ENCODE measurements around the gene SRD5A3. TPM values are rescaled to one million over a fixed set of nuclear protein-coding genes. Genes with fewer than 3 reads are reported as not detected.

Gene SRD5A3
- total RNA-seq, 2 donors from 2014 or later, result 6.7 to 11.5 TPM

- no peak for ATAC-seq
- H3K9me3 ChIP-seq, result no peaks in the 10 kb centered on the region
- no peaks in the 10 kb centered on the region for H3K36me3 ChIP-seq (replicated peaks in 1 of 2; ENCODE audit: insufficient read depth in 1 of 2, low read depth in 2 of 2)
- DNase-seq, result no peak
- WGBS, 2 donors, result 50 to 60% methylated on average over 3 of the region's 3 CpGs
- no peak for TF ChIP-seq CTCF (IDR thresholded peaks at IDR 0.05)
- TF ChIP-seq POLR2A (IDR thresholded peaks at IDR 0.05), result no peak
- intact Hi-C loops (cut with DNase I), result loop anchor here (10.0 kb wide), 1 partner anchor 55 kb away; the partner anchor contains the start of gene TMEM165
- H3K27ac ChIP-seq, result no peak overlapping the region
- H3K27me3 ChIP-seq, result no peaks in the 10 kb centered on the region
- H3K4me1 ChIP-seq, result no peaks in the 10 kb centered on the region
- H3K4me3 ChIP-seq, result no peak overlapping the region
These were observed 5.8 kb upstream of the SRD5A3 start for GRCh38 chr4:55340266-55340665.

GRCh38 chr4:55343887-55344286 is 2.2 kb upstream of the SRD5A3 start:
- no peaks in the 10 kb centered on the region for H3K9me3 ChIP-seq
- no peaks in the 10 kb centered on the region for H3K27me3 ChIP-seq
- H3K36me3 ChIP-seq (replicated peaks in 1 of 2; ENCODE audit: insufficient read depth in 1 of 2, low read depth in 2 of 2), result no peaks in the 10 kb centered on the region
- intact Hi-C loops (cut with DNase I), result loop anchor here (10.0 kb wide), 1 partner anchor 51 kb away; the partner anchor contains the start of gene TMEM165
- H3K4me3 ChIP-seq, result no peak overlapping the region
- 80 to 90% methylated on average over 7 of the region's 7 CpGs for WGBS, 2 donors
- DNase-seq, result no peak
- peaks cover 22% of the 10 kb centered on the region for H3K4me1 ChIP-seq
- H3K27ac ChIP-seq, result no peak overlapping the region
- no peak for ATAC-seq
- no peak for TF ChIP-seq CTCF (IDR thresholded peaks at IDR 0.05)
- no peak for TF ChIP-seq POLR2A (IDR thresholded peaks at IDR 0.05)

DNA sequence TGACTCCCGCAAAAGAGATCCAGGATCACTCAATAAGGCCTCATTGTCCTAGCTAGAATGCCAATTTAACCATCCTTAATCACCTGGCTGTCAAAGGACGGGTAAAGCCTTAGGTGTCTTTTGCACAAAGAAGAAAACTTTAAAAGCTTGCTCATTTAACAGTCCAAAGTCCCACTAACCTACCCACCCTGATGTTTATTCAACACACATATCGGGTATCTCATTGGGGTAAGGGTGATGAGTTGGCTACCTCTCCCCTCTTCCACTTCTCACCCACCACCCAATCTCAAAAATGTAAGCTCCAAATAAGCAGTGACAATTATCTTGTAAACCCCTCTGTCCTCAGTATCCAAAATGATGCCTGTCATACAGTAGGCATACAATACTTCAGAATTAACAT is 988 bp upstream of the SRD5A3 start:
- H3K4me1 ChIP-seq, result peaks cover 22% of the 10 kb centered on the region
- H3K9me3 ChIP-seq, result no peaks in the 10 kb centered on the region
- H3K36me3 ChIP-seq (replicated peaks in 1 of 2; ENCODE audit: insufficient read depth in 1 of 2, low read depth in 2 of 2), result no peaks in the 10 kb centered on the region
- no peaks in the 10 kb centered on the region for H3K27me3 ChIP-seq
- intact Hi-C loops (cut with DNase I), result loop anchor here (10.0 kb wide), 1 partner anchor 50 kb away; the partner anchor contains the start of gene TMEM165
- no peak overlapping the region for H3K4me3 ChIP-seq
- TF ChIP-seq CTCF (IDR thresholded peaks at IDR 0.05) (no peak), POLR2A (IDR thresholded peaks at IDR 0.05) (no peak)
- WGBS, 2 donors, result 72 to 95% methylated on average over 3 of the region's 3 CpGs
- no peak for ATAC-seq
- no peak overlapping the region for H3K27ac ChIP-seq
- no peak for DNase-seq

DNA sequence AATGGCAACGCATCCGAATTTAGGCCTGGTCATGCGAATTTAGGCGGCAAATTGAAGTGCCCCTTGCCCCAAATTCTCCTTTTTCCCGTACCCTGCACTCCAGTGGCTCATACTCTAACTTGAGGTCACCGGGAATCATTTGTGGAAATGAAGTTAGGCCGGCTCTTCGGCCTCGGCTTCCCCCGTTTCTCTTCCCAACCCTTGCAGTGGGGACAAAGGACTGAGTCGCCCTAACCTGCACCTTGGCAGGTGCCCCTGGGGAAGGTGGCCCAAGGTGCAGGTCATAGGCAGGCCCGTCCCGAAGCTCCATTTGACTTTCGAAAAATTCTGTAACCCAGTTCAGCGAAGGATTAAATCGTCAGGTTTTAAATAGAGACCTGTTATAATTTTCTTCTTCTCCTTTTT is 811 bp downstream of the SRD5A3 start:
- intact Hi-C loops (cut with DNase I), result loop anchor here (10.0 kb wide), 1 partner anchor 48 kb away; the partner anchor contains the start of gene TMEM165
- 15 to 20% methylated on average over 15 to 16 of the region's 16 CpGs for WGBS, 2 donors

More for the DNA sequence above, 811 bp downstream of the SRD5A3 start:
- Histone ChIP-seq H3K4me1 (peaks cover 22% of the 10 kb centered on the region), H3K27me3 (no peaks in the 10 kb centered on the region), H3K27ac (peak overlapping the region; percentile 89 to 98 (median 94)), H3K36me3 (replicated peaks in 1 of 2; ENCODE audit: insufficient read depth in 1 of 2, low read depth in 2 of 2) (no peaks in the 10 kb centered on the region), H3K9me3 (no peaks in the 10 kb centered on the region), H3K4me3 (peak overlapping the region in 1 of 2 donors; percentile 68)
- peak in 3 of 4 donors; percentile 22 to 37 (median 26) for DNase-seq
- ATAC-seq, result peak; percentile 8
- TF ChIP-seq CTCF (IDR thresholded peaks at IDR 0.05) (no peak), POLR2A (IDR thresholded peaks at IDR 0.05) (no peak)

Measured in body of pancreas (tissue), 4 donors.